ENCODE data around the gene KIF21B.

KIF21B gene

GRCh38 chr1:200991097-200991614 lies 32.4 kb downstream of the KIF21B start:
- CTCF ChIA-PET: interaction anchor here (0.6 to 1.8 kb wide), 5 partner anchors 11 to 167 kb away, joined by 3 to 6 read pairs (median 3); no protein-coding TSS in a partner anchor
- no peak overlapping the region for H3K27ac ChIP-seq
- POLR2A ChIA-PET (ENCODE audit: low non-redundant PET): no interaction called here

GRCh38 chr1:200990114-200990513 lies 33.4 kb downstream of the KIF21B start:
- H3K27ac ChIP-seq: no peak overlapping the region
- ChIA-PET POLR2A (ENCODE audit: low non-redundant PET) (no interaction called here), CTCF (interaction anchor here (3.6 kb wide), 1 partner anchor 18 kb away, joined by 21 read pairs; no protein-coding TSS in a partner anchor)
- DNase-seq (ENCODE audit: low spot score): no peak
- no peak for TF ChIP-seq CTCF (conservative IDR thresholded peaks at IDR 0.05; ENCODE audit: low read depth)

More at GRCh38 chr1:200991097-200991614, 32.4 kb downstream of the KIF21B start:
- TF ChIP-seq CTCF (conservative IDR thresholded peaks at IDR 0.05; ENCODE audit: low read depth): no peak
- no peak for DNase-seq (ENCODE audit: low spot score)

- no peak overlapping the region for H3K27ac ChIP-seq
- ChIA-PET CTCF (interaction anchor here (0.6 to 3.6 kb wide), 2 partner anchors 17 to 147 kb away, joined by 3 to 21 read pairs; no protein-coding TSS in a partner anchor), POLR2A (ENCODE audit: low non-redundant PET) (no interaction called here)
- no peak for DNase-seq (ENCODE audit: low spot score)
- TF ChIP-seq CTCF (conservative IDR thresholded peaks at IDR 0.05; ENCODE audit: low read depth): no peak
Measured at GRCh38 chr1:200989337-200989736, 34.2 kb downstream of the KIF21B start.

GRCh38 chr1:200988693-200989092 lies 34.8 kb downstream of the KIF21B start:
- TF ChIP-seq CTCF (conservative IDR thresholded peaks at IDR 0.05; ENCODE audit: low read depth): no peak
- no peak for DNase-seq (ENCODE audit: low spot score)
- POLR2A ChIA-PET (ENCODE audit: low non-redundant PET): no interaction called here
- CTCF ChIA-PET: interaction anchor here (0.6 to 3.6 kb wide), 2 partner anchors 16 to 148 kb away, joined by 3 to 21 read pairs; no protein-coding TSS in a partner anchor
- no peak overlapping the region for H3K27ac ChIP-seq

GRCh38 chr1:200985481-200985880 lies 38.0 kb downstream of the KIF21B start:
- CTCF ChIA-PET: interaction anchor here (0.6 to 5.6 kb wide), 2 partner anchors 14 to 91 kb away, joined by 3 to 38 read pairs; partner anchors contain the start of gene INAVA

GRCh38 chr1:200983035-200983561 lies 40.4 kb downstream of the KIF21B start:
- H3K27ac ChIP-seq: no peak overlapping the region
- ChIA-PET CTCF (interaction anchor here (0.7 to 5.6 kb wide), 3 partner anchors 11 to 131 kb away, joined by 3 to 38 read pairs (median 4); no protein-coding TSS in a partner anchor), POLR2A (ENCODE audit: low non-redundant PET) (no interaction called here)
- no peak for DNase-seq (ENCODE audit: low spot score)
- TF ChIP-seq CTCF (conservative IDR thresholded peaks at IDR 0.05; ENCODE audit: low read depth): no peak

More at GRCh38 chr1:200985481-200985880, 38.0 kb downstream of the KIF21B start:
- DNase-seq (ENCODE audit: low spot score): no peak
- POLR2A ChIA-PET (ENCODE audit: low non-redundant PET): no interaction called here
- TF ChIP-seq CTCF (conservative IDR thresholded peaks at IDR 0.05; ENCODE audit: low read depth): no peak
- no peak overlapping the region for H3K27ac ChIP-seq

Data from RWPE1 (cell line).